CD4-positive, alpha-beta T cell treated with Interleukin-15 for 4 hours (primary cell): ENCODE data around the gene RBKS.
"Not testable (repeated sequence)": the region's sequence is repeated elsewhere in the genome, so short reads cannot be mapped to it uniquely, and the experiment has no call there.

Source experiments
- DNase-seq: peaks from one replicate; pipeline ENCODE4 v3.0.0-alpha.2; 2020; ENCODE audit warnings: low spot score

RBKS gene

GRCh38 chr2:27798948-27799645 is 91.1 kb downstream of the RBKS start:
- DNase-seq: no peak

- DNase-seq: no peak
Measured at GRCh38 chr2:27798486-27798885, 91.7 kb downstream of the RBKS start.

GRCh38 chr2:27797841-27798240 is 92.3 kb downstream of the RBKS start:
- DNase-seq: no peak

- DNase-seq: no peak
Measured at GRCh38 chr2:27796791-27797765, 93.1 kb downstream of the RBKS start.

GRCh38 chr2:27795868-27796277 is 94.3 kb downstream of the RBKS start:
- DNase-seq: no peak

- DNase-seq: no peak
Measured at GRCh38 chr2:27795093-27795834, 94.9 kb downstream of the RBKS start.

GRCh38 chr2:27792759-27793158 is 97.4 kb downstream of the RBKS start:
- DNase-seq: no peak

- no peak for DNase-seq
Measured at GRCh38 chr2:27790796-27791195, 99.4 kb downstream of the RBKS start.

- DNase-seq: no peak
Measured at GRCh38 chr2:27782701-27783100, 107.5 kb downstream of the RBKS start.

GRCh38 chr2:27781496-27781895 is 108.7 kb downstream of the RBKS start:
- DNase-seq: no peak

GRCh38 chr2:27779417-27780055 is 110.7 kb downstream of the RBKS start:
- no peak for DNase-seq

- DNase-seq: no peak
Measured at GRCh38 chr2:27776696-27777095, 113.5 kb downstream of the RBKS start.

- no peak for DNase-seq
Measured at GRCh38 chr2:27776097-27776496, 114.1 kb downstream of the RBKS start.

- no peak for DNase-seq
Measured at GRCh38 chr2:27773959-27774358, 116.2 kb downstream of the RBKS start.

GRCh38 chr2:27772804-27773203 is 117.4 kb downstream of the RBKS start:
- no peak for DNase-seq

GRCh38 chr2:27771548-27772335 is 118.4 kb downstream of the RBKS start, which contains the start of gene MRPL33:
Gene MRPL33, plus strand, starts transcription at chr2:27771719. Its CDS starts 59 bp downstream, at chr2:27771778.
- DNase-seq: peak; percentile 89

- no peak for DNase-seq
Measured at GRCh38 chr2:27771202-27771547, 119.0 kb downstream of the RBKS start.

- no peak for DNase-seq
Measured at GRCh38 chr2:27766287-27766661, 123.9 kb downstream of the RBKS start.

- peak; percentile 31 for DNase-seq
Measured at GRCh38 chr2:27765621-27766286, 124.4 kb downstream of the RBKS start.

GRCh38 chr2:27764526-27764925 is 125.7 kb downstream of the RBKS start:
- DNase-seq: not testable (repeated sequence)

- no peak for DNase-seq
Measured at GRCh38 chr2:27763907-27764267, 126.3 kb downstream of the RBKS start.
